Lung (tissue), 12 donors: ENCODE data around the gene RGS7. TPM values are rescaled to one million over a fixed set of nuclear protein-coding genes. Genes with fewer than 3 reads are reported as not detected.

Experiments
- ATAC-seq: fragments of 200-7000 bp; cut with Tn5 transposase; one replicate; pipeline ENCODE4 v1.9.1; 2020; ENCODE audit warnings: moderate number of reproducible peaks; ENCODE audit not compliant: insufficient read depth, low FRiP score
- DNase-seq, 3 donors: peaks; one replicate each; pipeline ENCODE4 v3.0.0-alpha.2; 2013 to 2017
- H3K27ac ChIP-seq, 2 donors: one replicate each; pipeline ENCODE4 v1.5.1; 2013; ENCODE audit warnings: mild to moderate bottlenecking in 2 of 2, moderate library complexity in 2 of 2, control low read depth in 1 of 2, inconsistent platforms in 1 of 2, low read depth in 1 of 2, low read length in 1 of 2
- H3K27me3 ChIP-seq, 3 donors: one replicate each; pipeline ENCODE4 v1.5.1; 2013; ENCODE audit warnings: low read length in 2 of 3; ENCODE audit not compliant: control insufficient read depth in 3 of 3, insufficient read depth in 3 of 3
- H3K36me3 ChIP-seq, 4 donors: one replicate each; pipeline ENCODE4 v1.5.1; 2013; ENCODE audit warnings: low read length in 4 of 4, mild to moderate bottlenecking in 1 of 4, moderate library complexity in 1 of 4; ENCODE audit not compliant: control insufficient read depth in 4 of 4, insufficient read depth in 4 of 4
- H3K4me1 ChIP-seq, 5 donors: one replicate each; pipeline ENCODE4 v1.5.1; 2013; ENCODE audit warnings: low read length in 5 of 5, mild to moderate bottlenecking in 2 of 5, moderate library complexity in 1 of 5; ENCODE audit not compliant: control insufficient read depth in 5 of 5, insufficient read depth in 5 of 5
- H3K4me3 ChIP-seq: one replicate; pipeline ENCODE4 v1.5.1; 2013; ENCODE audit warnings: mild to moderate bottlenecking, control low read depth, moderate library complexity
- H3K9ac ChIP-seq, 2 donors: one replicate each; pipeline ENCODE4 v1.5.1; 2013; ENCODE audit warnings: low read length in 2 of 2, control low read depth in 1 of 2; ENCODE audit not compliant: insufficient read depth in 1 of 2
- H3K9me3 ChIP-seq, 4 donors: one replicate each; pipeline ENCODE4 v1.5.1; 2013; ENCODE audit warnings: low read length in 3 of 4, mild to moderate bottlenecking in 1 of 4, moderate library complexity in 1 of 4; ENCODE audit not compliant: control insufficient read depth in 4 of 4, insufficient read depth in 3 of 4
- CTCF ChIP-seq: IDR thresholded peaks from 2 replicates; pipeline ENCODE4 v1.5.1; 2012; ENCODE audit warnings: mild to moderate bottlenecking; ENCODE audit errors: control extremely low read depth, extremely low read depth
- WGBS, 2 donors: extraction: QIAGEN DNeasy Blood & Tissue Kit; methylation state at CpG; one replicate each; pipeline ENCODE4 v1.1.7; 2013; 5-methylcytosine and 5-hydroxymethylcytosine counted together
- polyA plus RNA-seq, 2 donors: library from polyadenylated mRNA; stranded (reverse); fragments of 200-250 nt; gene quantifications; one replicate each; pipeline ENCODE4 v1.2.1, GENCODE V29; 2013
- total RNA-seq, 2 donors: library from RNA; depleted of rRNA in 1 of 2; stranded (reverse); fragments of >200 nt in 1 of 2; gene quantifications; one replicate each; pipeline ENCODE4 v1.2.1, GENCODE V29; 2014 to 2021
- donor health status: control.
- donor health status: control.
- donor health status: Bipolar disorder and iron deficiency.
- donor health status: healthy.
- donor health status: DM: yes; HTN: yes; CAD: no.

RGS7 gene
- total and polyA plus RNA-seq, 4 donors = 0.06 to 0.25 (median 0.08) TPM; not detected in 1

DNA sequence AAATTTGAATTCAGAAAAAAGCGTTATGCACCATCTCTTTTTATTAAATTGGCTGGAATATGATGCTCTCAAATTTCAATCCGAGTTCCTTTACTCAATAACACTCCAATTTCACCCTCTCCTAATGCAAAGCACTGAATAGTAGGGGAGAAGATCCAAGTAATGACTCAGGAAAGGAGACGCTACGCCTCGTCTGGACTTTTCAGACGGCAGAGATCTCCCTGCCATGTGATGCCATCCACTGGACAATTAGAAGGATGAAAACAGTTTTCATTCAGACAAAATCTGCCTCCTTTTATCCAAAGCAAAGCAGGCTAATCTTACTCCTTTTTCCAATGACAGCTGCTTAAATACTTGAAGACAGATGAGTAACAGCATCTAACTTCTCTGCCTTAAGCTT is 502.6 kb downstream of the RGS7 start:
- no peak for TF ChIP-seq CTCF
- Histone ChIP-seq H3K27me3 (no peaks in the 10 kb centered on the region), H3K4me3 (no peak overlapping the region), H3K9me3 (no peaks in the 10 kb centered on the region), H3K4me1 (no peaks in the 10 kb centered on the region), H3K9ac (no peak overlapping the region), H3K27ac (no peak overlapping the region), H3K36me3 (no peaks in the 10 kb centered on the region)
- 78 to 80% methylated on average over 6 of the region's 6 CpGs for WGBS, 2 donors
- ATAC-seq (peak; percentile 47), DNase-seq (no peak)

DNA sequence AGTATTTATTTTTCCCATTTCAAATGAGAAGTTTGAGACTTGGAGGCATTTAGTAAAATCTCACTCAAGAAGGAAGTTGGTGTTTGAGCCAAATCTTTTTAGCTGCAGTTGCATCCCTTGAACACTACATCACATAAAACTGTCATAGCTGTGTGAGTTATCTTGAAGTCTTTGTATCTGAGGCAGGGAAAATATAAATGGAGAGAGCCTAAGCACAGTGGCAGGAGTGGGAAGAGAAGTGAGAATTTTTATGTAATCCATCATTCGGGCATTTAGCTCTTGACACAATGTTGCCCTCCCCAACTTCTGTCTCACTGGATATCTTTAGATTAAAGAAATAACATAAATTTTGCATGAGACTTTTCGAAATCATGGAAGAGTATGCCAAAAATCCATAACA is 509.7 kb downstream of the RGS7 start:
- H3K4me3 ChIP-seq = no peak overlapping the region
- no peak for TF ChIP-seq CTCF
- DNase-seq (no peak), ATAC-seq (no peak)
- no peak overlapping the region for H3K27ac ChIP-seq
- H3K27me3 ChIP-seq = no peaks in the 10 kb centered on the region
- H3K9me3 ChIP-seq = no peaks in the 10 kb centered on the region
- no peaks in the 10 kb centered on the region for H3K4me1 ChIP-seq
- H3K9ac ChIP-seq = no peak overlapping the region
- H3K36me3 ChIP-seq = no peaks in the 10 kb centered on the region
- WGBS, 2 donors = 78 to 85% methylated on average over 2 of the region's 2 CpGs

DNA sequence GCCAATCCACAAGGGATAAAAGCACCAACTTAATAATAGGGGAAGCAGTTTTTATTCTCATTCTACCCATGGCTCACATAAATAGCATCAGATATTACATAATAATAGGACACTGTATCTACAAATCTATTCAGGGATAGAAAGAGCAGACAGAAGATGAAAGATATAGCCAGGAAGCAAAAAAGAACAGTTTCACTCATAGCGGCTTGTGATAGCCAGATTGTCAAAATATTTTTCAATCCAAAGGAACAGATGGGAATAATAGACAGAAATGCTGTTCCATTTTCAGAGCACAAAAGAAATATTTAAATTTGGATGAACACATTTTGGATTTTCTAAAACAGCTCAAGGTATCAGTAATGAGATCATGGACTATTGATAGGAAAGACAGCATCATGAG is 512.5 kb downstream of the RGS7 start:
- no peak overlapping the region for H3K4me3 ChIP-seq
- no peak overlapping the region for H3K27ac ChIP-seq
- ATAC-seq (no peak), DNase-seq (no peak)
- H3K36me3 ChIP-seq = no peaks in the 10 kb centered on the region
- WGBS, 2 donors = 96 to 100% methylated on average over 1 of the region's 1 CpG
- H3K9ac ChIP-seq = no peak overlapping the region
- H3K27me3 ChIP-seq = no peaks in the 10 kb centered on the region
- no peaks in the 10 kb centered on the region for H3K9me3 ChIP-seq
- H3K4me1 ChIP-seq = no peaks in the 10 kb centered on the region
- no peak for TF ChIP-seq CTCF

- no peak overlapping the region for H3K27ac ChIP-seq
- H3K9me3 ChIP-seq = no peaks in the 10 kb centered on the region
- H3K36me3 ChIP-seq = no peaks in the 10 kb centered on the region
- H3K27me3 ChIP-seq = no peaks in the 10 kb centered on the region
- H3K9ac ChIP-seq = no peak overlapping the region
- no peak for TF ChIP-seq CTCF
- ATAC-seq (no peak), DNase-seq (peak in 1 of 3 donors; percentile 10)
- H3K4me1 ChIP-seq = no peaks in the 10 kb centered on the region
- no peak overlapping the region for H3K4me3 ChIP-seq
- 40 to 70% methylated on average over 3 of the region's 3 CpGs for WGBS, 2 donors
These were observed 513.2 kb downstream of the RGS7 start for GRCh38 chr1:240843798-240844197.
